Esophagus muscularis mucosa (tissue), 3 donors: ENCODE data around the gene KRTAP16-1.

Source experiments
- CTCF ChIP-seq, 3 experiments: fragments of 200-600 bp in 2 of 3; fragments of 450-650 bp in 1 of 3; sonication (generic) in 2 of 3; IDR thresholded peaks; one replicate each; pipeline ENCODE4 v1.5.1; 2017 to 2019; ENCODE audit warnings: antibody characterized with exemption in 3 of 3, mild to moderate bottlenecking in 2 of 3, moderate library complexity in 1 of 3
- POLR2A ChIP-seq: fragments of 450-650 bp; IDR thresholded peaks from one replicate; pipeline ENCODE4 v1.6.1; 2017; ENCODE audit warnings: antibody characterized with exemption, moderate library complexity, mild to moderate bottlenecking, low read depth

- TF ChIP-seq POLR2A (no peak), CTCF (IDR thresholded peaks at IDR 0.05) (no peak)
These were observed 6.9 kb downstream of the KRTAP16-1 start, which contains the start of gene KRTAP29-1 for GRCh38 chr17:41301916-41302901.
